HG02642 (cell line): ENCODE measurements around the gene SRD5A1.

Experiments
- ATAC-seq: cut with Tn5 transposase; IDR thresholded peaks from one replicate; pipeline ENCODE4 v1.9.1; 2021; ENCODE audit warnings: mild to moderate bottlenecking; ENCODE audit not compliant: unreplicated experiment, poor library complexity

SRD5A1 gene

DNA sequence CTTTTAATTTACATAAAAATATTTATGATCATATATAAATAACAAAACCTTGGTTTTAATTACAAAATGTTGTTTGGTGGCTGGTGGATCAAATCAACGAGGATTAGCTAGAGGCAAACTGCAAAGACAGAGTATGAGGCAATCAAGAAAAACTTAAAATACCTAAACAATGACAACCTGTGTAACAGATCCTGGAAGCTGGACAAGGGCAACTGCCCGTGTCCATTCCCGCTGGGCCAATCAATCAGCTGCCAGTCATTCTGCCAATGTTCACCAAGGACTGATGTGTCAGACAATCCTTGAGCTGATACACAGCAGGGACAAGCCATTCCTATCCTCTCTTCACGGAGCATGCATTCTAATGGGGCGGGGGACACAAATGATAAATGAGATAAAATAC lies 76.8 kb downstream of the SRD5A1 start:
- ATAC-seq, result no peak

DNA sequence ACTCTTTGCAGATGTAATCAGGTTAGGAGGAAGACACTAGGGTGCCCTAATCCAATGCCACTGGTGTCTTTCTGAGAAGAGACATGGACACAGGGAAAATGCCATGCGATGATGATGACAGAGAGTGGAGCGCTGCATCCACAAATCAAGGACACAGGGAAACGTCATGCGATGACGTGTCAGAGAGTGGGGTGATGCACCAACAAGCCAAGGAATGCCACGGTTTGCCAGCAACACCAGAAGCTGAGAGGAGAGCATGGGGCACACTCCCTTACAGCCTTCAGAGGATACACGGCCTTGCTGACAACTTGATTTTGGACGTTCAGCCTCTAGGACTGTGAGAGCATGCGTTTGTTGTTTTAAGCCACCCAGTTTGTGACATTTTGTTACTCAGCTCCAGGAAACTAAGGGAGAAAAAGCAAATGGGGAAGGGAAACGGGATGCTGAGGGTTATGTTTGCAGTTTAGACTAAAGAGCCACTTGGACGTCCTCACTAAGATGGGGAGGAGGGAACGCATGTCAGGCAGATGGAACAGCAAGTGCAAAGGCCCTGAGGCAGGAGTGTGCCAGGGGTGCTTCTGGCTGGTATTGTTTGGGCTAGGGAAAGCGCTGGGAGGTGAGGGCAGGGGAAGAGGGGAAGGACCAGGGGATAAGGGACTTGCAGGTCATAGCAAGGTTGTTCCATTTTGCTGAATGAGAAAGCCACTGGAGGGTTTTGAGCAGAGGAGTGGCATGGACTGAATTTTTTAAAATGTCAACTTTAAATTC lies 77.5 kb downstream of the SRD5A1 start:
- ATAC-seq, result no peak

DNA sequence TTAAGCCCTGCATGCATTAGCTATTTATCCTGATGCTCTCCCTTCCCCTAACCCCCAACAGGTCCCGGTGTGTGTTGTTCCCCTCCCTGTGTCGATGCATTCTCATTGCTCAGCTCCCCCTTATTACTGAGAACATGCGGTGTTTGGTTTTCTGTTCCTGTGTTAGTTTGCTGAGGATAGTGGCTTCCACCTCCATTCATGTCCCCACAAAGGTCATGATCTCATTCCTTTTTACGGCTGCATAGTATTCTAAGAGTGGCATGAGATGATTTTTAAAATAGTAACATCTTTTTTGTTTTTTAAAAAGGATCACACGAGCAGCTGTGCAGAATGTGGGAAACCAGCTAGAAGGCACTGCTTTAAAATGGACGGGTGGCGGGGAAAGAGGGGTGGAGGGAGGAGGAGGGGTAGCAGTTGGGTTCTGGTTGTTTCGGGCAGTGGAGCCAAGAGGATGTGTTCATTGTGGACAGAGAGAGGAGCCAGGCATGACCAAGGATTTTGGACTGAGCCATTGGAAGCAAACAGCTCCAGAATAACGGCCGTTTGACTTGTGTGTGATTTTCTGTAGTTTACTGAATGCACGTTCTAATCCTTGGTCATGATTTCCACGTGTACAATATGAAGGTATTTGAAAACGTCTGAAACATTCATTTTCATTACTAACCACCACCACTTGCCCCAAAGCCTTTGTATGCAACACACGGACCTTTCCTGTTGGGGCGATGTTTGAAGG lies 78.3 kb downstream of the SRD5A1 start:
- ATAC-seq, result no peak

DNA sequence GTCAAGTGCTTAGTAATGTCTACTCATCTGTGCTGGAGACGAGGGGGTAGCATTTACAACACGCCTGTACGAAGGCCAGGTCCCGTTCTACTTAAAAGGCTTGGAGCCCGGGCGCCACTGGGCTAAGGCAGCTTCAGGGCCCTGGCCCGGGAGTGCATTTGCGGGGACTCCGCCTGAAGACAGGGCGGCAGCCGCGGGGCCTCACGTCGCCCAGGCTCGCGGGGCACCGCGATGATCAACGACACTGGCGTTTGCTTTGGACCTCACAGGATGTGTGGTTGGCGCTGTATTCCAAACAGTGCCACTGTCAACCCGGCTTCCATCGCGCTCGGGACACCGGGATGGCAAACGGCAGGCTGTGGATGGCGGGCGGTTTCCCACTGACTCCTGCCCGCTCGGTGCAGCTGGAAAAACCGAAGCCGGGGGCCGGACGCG lies 78.9 kb downstream of the SRD5A1 start:
- peak; percentile 18 for ATAC-seq

DNA sequence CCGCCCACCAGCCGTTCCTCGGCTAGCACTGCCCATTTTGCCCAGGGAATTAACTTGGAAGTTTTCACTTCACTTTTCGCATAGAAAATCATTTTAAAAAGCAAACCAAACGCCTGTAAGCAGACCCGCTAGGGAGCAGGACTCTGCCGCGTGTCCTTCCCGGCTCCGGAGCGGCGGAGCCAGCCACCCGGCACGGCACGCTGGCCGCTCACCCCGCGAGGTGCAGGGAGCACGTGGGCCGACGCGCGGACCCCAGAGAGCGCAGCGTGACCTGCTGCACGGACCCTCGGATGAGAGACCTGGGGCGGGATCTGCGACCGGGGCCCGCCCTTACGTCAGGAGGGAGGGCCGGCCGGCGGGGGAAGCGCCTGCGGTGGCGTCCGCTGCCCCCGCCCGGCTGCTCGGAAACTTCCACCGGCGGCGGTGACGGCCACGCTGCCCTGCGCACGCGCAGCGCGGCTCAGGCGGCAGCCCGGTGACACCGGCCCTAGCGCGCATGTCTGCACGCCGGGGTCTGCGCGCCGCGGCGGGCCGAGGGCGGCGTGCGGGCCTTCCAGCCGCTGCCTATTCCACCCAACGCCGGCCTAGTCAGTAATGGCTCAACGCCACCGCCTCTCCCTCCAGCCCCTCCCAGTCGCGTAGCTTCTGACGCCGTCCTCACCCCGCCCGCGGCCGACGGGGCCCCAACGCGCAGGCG lies 79.5 kb downstream of the SRD5A1 start:
- peak; percentile 63 for ATAC-seq

DNA sequence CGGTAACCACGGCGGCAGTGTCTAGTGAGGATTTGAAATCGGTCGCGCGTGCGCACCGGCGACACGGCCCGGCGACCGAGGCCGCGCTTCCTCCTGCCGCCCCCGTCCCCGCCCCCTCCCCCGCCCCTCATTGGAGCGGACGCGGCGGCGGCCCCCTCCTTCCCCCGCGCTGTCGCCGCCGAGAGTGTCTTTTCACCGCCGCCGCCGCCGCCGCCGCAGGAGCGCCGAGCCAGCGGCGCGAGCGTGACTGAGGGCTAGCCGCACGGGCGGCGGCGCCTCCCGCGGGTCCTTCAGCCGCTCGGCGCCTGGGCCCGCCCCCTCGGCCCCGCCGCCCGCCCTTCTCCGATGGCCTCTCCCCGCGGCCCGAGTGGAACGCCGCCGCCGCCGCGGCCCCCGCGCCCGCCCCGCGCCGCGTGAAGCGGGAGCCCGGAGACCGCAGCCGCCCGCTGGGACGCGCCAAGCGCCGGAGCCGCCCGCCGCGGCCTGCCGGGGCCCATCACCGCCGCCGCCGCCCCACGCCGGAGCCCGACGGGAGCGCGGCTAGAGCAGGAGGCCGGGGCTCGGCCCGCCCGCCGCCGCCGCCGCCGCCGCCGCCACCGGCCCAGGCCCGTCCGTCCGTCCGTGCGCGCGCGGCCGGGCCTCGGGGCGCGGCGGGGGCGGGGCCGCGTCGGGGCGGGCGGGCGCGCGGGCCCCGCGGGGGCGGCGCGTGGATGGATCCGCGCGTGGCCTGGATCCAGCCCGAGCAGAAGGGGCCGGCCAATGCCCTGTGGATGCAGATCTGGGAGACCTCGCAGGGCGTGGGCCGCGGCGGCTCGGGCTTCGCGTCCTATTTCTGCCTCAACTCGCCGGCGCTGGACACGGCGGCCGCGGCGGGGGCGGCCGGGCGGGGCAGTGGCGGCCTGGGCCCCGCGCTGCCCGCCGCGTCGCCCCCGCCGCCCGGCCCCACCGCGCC lies 80.3 kb downstream of the SRD5A1 start, which contains the start of gene TENT4A:
TSS of gene TENT4A (plus strand) at position 159 of the 952 bp plus-strand sequence. CDS start at position 711, 552 bp downstream.
- ATAC-seq, result peak; percentile 25

DNA sequence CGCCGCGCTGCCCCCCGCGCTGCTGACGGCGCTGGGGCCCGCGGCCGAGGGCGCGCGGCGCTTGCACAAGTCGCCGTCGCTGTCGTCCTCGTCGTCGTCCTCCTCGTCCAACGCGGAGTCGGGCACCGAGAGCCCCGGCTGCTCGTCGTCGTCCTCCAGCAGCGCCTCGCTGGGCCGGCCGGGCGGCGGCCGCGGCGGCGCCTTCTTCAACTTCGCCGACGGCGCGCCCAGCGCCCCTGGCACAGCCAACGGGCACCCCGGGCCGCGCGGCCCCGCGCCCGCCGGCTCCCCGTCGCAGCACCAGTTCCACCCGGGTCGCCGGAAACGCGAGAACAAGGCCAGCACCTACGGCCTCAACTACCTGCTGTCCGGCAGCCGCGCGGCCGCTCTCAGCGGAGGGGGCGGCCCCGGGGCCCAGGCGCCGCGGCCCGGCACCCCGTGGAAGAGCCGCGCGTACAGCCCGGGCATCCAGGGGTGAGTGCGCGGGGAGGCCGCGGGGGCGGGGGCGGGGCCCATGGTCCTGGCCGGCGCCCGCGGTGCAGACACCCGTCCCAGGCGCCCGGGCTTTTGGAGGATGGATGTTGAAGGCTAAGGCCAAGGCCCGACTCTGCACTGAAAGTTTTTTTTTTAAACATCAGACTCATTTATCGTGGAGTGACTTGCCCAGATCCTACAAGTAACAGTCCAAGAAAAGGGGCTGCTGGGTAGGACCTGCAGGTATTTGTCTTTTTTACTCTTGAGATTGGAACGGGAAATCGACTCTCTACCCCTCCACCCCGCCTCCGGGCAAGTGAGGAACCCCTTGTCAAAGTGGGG lies 81.2 kb downstream of the SRD5A1 start:
- no peak for ATAC-seq

DNA sequence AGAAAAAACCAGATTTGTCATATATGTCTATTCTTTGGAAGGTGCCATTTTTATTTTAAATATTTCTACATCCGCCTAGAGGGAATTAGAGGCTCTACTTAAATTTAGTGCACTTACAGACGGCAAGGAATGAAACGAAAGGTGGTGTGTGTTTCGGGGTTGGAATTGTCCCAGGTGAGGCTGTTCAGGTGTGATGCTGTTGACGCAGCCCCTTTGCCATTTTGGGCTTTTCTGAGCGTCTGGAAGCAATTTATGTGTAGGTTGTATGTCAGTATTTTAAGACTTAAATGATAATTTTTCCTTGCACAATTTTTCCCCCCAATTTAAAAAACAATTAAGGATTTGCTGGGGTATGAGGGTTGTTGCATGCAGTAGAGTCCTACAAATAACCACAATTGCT lies 82.0 kb downstream of the SRD5A1 start:
- ATAC-seq, result no peak

DNA sequence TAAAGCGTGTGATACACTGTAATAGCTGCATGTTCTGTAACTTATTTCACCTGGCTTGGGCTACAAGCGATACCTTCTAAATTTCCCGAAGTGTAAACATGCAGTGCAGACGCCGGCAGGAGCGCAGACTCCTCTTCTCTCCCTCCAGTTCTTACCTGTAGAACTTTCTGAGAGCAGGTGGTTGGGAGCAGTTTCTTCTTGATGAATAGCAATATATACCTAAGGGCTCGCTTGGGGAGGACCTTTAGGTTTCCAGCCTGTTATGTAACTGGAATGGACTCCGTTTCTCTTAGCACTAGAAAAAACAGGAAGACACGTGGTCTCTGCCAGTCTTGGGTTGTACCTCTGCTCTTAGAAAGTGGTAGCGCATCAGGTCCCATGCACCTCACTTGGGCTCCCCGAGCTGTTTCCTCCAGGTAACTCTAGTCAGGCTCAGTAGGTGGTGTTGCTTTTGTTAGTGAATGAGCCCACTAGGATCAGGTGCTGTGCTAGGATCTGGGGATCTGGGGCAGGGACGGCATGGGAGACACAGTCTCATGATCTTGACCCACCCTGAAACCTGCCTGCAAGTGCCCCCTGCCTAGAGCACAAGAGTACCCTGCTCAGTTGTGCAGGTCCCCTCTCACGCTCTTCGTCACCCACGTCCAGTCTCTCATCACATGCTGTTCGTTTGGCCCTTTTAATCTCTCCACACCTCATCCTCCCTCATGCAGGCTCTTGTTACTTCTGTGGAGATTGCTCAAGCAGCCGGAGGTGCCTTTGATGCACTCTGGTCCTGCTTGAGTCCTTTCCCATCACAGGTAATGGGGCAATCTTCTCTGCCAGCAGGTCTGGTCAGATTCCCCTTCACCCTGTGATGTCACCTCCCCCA lies 82.8 kb downstream of the SRD5A1 start:
- ATAC-seq, result no peak

DNA sequence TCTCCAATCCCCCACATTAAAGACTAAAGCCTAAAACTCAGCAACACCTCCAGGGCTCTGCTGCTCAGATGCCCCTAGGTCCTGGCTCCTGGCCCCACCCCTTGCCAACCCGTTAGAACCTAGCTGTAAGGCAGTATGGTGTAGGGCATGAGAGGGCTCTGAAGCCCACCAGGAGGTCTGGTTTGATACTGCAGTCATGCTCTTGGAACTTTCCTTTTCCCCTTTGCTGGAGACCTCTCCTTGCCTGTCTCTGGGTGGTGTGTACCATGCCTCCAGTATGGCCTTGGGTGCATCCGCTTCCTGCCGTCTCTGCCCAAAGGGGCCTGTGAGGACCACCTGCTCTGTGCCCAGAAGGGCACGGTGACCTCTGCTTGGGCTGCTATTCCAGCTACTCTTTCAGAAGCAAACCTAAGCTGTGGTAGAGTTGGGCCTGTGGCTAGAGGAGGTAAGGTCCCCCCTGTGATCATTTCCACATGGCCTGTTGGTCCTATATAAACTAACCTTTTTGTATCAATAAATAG lies 83.4 kb downstream of the SRD5A1 start:
- no peak for ATAC-seq

DNA sequence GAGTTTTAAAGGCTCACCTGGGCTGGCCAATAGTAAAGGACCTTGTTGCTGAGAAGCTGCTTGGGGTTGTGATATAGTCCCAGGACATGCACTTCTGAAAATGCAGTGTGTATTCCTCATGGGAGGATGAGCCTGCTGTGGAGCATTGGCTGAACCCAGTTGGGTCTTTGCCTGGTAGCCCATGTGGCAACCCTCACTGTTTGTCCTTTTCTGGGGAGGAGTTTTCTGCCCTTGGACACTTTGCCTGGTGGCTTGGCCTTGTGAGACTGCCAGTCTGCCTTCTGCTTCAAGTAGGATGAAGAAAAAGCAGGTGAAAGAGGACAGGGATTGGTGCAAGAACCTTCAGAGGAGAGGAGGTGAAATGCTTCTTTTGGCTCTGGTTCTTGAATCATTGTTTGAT lies 84.0 kb downstream of the SRD5A1 start:
- ATAC-seq, result no peak

DNA sequence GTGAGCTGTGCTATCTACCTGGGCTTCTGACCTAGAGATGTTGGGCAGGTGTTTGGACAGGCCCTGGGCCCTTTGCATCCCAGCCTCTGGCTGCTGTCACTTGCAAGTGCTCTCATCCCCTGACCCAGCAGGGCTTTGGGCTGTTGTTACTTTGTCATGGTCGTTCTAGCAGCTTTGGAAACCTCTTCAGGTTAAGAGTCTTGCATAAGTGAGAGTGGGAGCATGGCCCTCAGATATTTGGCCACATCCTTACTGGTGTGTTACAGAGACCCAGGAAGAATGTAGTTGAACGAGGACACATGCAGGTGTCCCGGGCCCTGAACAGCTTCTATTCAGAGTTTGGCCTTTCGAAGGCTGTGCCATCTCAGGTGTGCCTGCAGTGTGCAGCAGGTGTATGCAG lies 84.4 kb downstream of the SRD5A1 start:
- no peak for ATAC-seq

DNA sequence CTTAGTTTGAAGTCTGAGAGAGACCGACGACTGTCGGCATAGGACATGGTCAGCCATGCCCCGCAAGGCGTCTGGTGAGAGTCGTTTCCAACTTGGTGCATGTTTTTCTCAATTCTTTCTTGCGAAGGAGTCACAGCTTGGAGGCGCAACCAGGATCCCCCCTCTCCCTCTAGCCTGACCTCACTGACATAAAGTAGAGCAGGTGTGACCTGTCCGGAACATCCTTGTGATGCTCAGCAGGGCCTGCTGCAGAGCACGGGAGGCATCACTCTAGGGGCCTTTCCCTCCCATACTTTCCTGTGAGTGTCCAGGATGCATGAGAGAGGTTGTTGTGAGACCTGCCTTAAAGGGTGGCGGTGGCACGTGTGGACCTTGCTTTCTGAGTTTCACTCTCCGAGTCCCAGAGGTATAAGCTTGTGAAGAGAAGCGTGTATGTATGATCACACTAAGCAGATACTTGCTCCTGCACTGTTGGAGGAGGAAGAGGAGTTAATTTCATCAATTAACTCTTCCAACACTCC lies 85.0 kb downstream of the SRD5A1 start:
- ATAC-seq, result no peak

DNA sequence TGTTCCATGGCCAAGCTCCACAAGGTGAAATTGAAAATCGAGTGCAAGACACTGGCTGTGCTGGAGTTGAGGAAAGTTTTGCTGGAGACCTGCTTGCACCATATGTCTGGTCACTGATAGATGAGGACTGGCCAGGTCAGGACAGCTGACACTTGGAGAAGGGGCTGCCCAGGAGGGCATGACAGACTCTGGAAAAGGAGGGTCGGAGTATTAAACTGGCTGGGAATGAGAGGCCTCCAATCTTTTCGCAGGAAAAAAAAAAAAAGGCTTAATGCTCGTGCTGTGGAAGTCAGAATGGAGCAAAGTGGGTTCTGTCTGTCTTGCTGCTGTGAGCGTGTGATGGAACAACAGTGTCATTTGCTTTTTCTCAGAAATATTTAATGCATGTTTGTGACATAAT lies 85.5 kb downstream of the SRD5A1 start:
- no peak for ATAC-seq

DNA sequence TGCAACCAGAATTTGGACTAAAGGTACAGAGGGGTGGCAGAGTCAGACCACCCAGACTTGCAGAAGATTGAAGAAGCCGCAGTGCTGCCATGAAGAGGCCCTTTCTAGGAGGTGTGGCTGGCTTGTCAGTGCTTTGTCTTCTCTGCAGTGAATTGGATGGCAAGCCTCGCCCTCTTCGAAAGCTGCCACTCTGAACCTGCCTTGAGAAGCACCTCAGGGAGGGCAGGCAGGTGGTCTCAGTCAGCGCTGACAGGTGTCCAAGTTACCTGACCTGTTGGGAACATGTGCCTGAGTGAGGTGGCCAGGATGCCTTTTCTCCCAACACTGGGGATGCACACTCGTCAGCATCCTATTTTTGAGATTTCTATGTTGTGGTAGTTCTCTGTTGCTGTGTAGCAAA lies 86.2 kb downstream of the SRD5A1 start:
- no peak for ATAC-seq

DNA sequence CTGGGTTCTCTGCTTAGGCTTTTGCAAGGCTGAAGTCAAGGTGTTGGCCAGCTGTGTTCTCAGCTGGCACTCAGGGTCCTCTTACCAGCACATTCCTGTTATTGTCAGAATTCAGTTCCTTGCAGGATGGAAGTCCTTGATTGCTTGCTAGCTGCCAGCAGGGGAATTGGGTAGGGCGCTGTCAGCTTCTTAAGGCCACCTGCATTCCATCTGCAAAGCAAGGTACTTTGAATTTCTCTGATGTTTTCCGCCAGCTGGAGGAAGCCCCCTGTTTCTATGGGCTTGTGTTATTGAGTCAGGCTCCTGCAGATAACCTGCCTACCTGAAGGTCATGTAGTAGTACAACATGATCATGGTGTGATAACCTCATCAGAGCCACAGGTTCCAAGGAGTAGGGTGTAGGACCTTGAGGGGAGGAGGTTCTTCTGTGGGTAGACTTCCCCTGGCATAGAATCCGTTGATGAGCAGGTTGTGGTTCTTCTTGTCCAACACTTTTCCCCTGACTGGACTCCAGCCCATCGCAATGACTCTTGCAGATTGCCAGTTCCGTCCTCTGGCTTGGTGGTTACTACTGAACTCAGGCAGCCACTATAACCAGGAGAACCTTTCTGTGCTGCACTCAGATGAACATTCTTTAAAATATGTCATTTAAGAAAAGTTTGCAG lies 86.8 kb downstream of the SRD5A1 start:
- no peak for ATAC-seq

DNA sequence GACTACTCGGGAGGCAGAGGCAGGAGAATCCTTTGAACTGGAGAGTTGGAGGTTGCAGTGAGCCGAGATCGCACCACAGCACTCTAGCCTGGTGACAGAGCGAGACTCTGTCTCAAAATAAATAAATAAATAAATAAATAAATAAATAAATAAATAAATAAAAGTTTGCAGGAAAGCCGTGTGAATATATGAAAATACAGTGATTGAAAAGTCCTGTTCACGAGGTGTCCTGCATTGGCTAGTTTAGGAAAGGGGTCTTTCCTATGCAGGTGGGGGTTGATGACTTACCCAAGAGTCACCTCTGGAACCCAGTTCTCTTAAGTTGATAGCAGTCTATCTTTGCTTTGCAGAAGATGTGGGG lies 87.3 kb downstream of the SRD5A1 start:
- no peak for ATAC-seq
